ENCODE data around the gene WDR49.

The WDR49 gene

GRCh38 chr3:167487556-167487955, 166.2 kb downstream of the WDR49 start:
- no peak for DNase-seq (ENCODE audit: low spot score)

- DNase-seq (ENCODE audit: low spot score) = no peak
These were observed 169.2 kb downstream of the WDR49 start for GRCh38 chr3:167484551-167484950.

- DNase-seq (ENCODE audit: low spot score) = no peak
These were observed 169.8 kb downstream of the WDR49 start for GRCh38 chr3:167483708-167484475.

- DNase-seq (ENCODE audit: low spot score) = no peak
These were observed 172.6 kb downstream of the WDR49 start for GRCh38 chr3:167481164-167481563.

GRCh38 chr3:167480748-167481147, 173.0 kb downstream of the WDR49 start:
- no peak for DNase-seq (ENCODE audit: low spot score)

GRCh38 chr3:167473863-167474262, 179.9 kb downstream of the WDR49 start, which contains the start of gene SERPINI2:
TSS of gene SERPINI2 (minus strand) at chr3:167474042. CDS start at chr3:167471834, 2,208 bp downstream.
- no peak for DNase-seq (ENCODE audit: low spot score)

- no peak for DNase-seq (ENCODE audit: low spot score)
These were observed 184.4 kb downstream of the WDR49 start for GRCh38 chr3:167469381-167469780.

- DNase-seq (ENCODE audit: low spot score) = no peak
These were observed 185.7 kb downstream of the WDR49 start for GRCh38 chr3:167467848-167468611.

GRCh38 chr3:167466966-167467365, 186.8 kb downstream of the WDR49 start:
- DNase-seq (ENCODE audit: low spot score) = no peak

GRCh38 chr3:167456157-167456799, 197.5 kb downstream of the WDR49 start:
- no peak for DNase-seq (ENCODE audit: low spot score)

GRCh38 chr3:167453815-167454214, 199.9 kb downstream of the WDR49 start:
- no peak for DNase-seq (ENCODE audit: low spot score)

- DNase-seq (ENCODE audit: low spot score) = no peak
These were observed 202.5 kb downstream of the WDR49 start for GRCh38 chr3:167451282-167451681.

- DNase-seq (ENCODE audit: low spot score) = no peak
These were observed 203.1 kb downstream of the WDR49 start for GRCh38 chr3:167450675-167451074.

- no peak for DNase-seq (ENCODE audit: low spot score)
These were observed 203.5 kb downstream of the WDR49 start for GRCh38 chr3:167450195-167450594.

- no peak for DNase-seq (ENCODE audit: low spot score)
These were observed 208.3 kb downstream of the WDR49 start for GRCh38 chr3:167445491-167445890.

GRCh38 chr3:167441256-167441655, 212.5 kb downstream of the WDR49 start:
- DNase-seq (ENCODE audit: low spot score) = no peak

GRCh38 chr3:167437428-167438139, 216.2 kb downstream of the WDR49 start:
- no peak for DNase-seq (ENCODE audit: low spot score)

Measured in AG08396 (cell line).